Fibroblast of pulmonary artery (primary cell): ENCODE results near the gene NHSL1.

Source experiments
- DNase-seq: peaks from one replicate; pipeline ENCODE4 v3.0.0-alpha.2; 2010; ENCODE audit warnings: low read depth
- H3K4me3 ChIP-seq: replicated peaks from 2 replicates; pipeline ENCODE4 v1.5.1; 2011; ENCODE audit warnings: low read depth, mild to moderate bottlenecking, control low read depth, low read length, moderate library complexity
- CTCF ChIP-seq: IDR thresholded peaks from 2 replicates; pipeline ENCODE4 v1.5.1; 2011; ENCODE audit warnings: mild to moderate bottlenecking, control low read depth, low read length, inconsistent platforms; ENCODE audit errors: missing control alignments

Gene NHSL1

GRCh38 chr6:138523347-138524210, 24.3 kb upstream of the NHSL1 start:
- TF ChIP-seq CTCF, result no peak
- DNase-seq, result no peak
- no peak overlapping the region for H3K4me3 ChIP-seq

- DNase-seq, result no peak
- no peak for TF ChIP-seq CTCF
- no peak overlapping the region for H3K4me3 ChIP-seq
These were observed 23.3 kb upstream of the NHSL1 start for GRCh38 chr6:138522611-138523010.

- no peak for TF ChIP-seq CTCF
- H3K4me3 ChIP-seq, result no peak overlapping the region
- no peak for DNase-seq
These were observed 22.5 kb upstream of the NHSL1 start for GRCh38 chr6:138521790-138522189.

GRCh38 chr6:138520463-138520862, 21.2 kb upstream of the NHSL1 start:
- TF ChIP-seq CTCF, result peak; percentile 39
- no peak overlapping the region for H3K4me3 ChIP-seq
- DNase-seq, result peak; percentile 59

GRCh38 chr6:138518054-138518453, 18.8 kb upstream of the NHSL1 start:
- no peak overlapping the region for H3K4me3 ChIP-seq
- TF ChIP-seq CTCF, result no peak
- DNase-seq, result no peak

GRCh38 chr6:138517635-138518034, 18.3 kb upstream of the NHSL1 start:
- peak; percentile 54 for DNase-seq
- TF ChIP-seq CTCF, result peak; percentile 67
- no peak overlapping the region for H3K4me3 ChIP-seq
